Choroid plexus epithelial cell (primary cell): Measurements from ENCODE around the gene PPP3CB.

ENCODE experiments used
- DNase-seq: peaks from one replicate; pipeline ENCODE4 v3.0.0-alpha.2; 2010; ENCODE audit warnings: low read depth
- H3K4me3 ChIP-seq: 2 replicates; pipeline ENCODE4 v1.5.1; 2011; ENCODE audit warnings: low read depth, mild to moderate bottlenecking, control low read depth, low read length, moderate library complexity
- TF ChIP-seq, protein P1 (sequence below): conservative IDR thresholded peaks from 2 replicates; pipeline ENCODE4 v1.5.1; 2011; ENCODE audit warnings: low read depth, mild to moderate bottlenecking, control low read depth, inconsistent platforms, low read length, moderate library complexity

Gene PPP3CB

DNA sequence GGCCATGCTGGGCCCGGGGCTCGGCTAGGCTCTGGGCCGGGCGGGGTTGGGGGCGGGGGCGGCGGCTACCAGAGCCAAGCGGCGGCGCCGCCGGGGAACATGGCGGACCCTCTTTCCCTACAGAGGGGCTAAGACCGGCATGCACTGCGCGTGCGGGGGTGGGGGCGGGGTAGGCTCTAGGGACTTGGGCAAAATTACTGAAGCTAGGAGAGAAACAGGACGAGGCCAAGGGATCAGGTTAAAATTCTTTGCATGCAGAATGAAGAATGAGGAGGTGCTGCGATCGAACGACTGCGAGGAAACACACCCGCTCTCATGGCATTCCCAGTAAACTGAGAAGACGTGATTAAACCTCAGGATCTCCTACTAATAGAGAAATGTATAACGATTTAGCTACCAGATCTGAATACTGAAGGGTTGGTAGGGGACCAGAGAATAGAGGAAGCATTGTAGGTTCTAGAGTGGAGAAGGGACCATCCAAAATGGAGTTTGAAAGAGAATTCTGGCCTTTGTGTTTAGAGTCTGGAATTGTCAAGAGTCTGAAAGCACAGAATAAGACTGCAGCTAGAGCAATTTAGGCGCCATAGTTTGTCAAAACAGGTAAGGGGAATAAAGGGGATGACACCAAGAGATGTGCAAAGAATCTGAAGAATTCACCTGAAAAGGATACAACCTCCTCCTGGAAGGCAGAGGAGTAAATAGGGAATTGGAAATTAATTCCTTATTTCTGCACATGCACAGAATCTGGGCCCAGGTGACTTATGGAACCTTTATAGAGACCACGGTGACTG, at the start of gene PPP3CB:
PPP3CB (minus strand) TSS at position 141 of the 791 bp plus-strand sequence; CDS start at position 6, 135 bp downstream.
- DNase-seq: peak; percentile 98
- TF ChIP-seq, protein P1, sequence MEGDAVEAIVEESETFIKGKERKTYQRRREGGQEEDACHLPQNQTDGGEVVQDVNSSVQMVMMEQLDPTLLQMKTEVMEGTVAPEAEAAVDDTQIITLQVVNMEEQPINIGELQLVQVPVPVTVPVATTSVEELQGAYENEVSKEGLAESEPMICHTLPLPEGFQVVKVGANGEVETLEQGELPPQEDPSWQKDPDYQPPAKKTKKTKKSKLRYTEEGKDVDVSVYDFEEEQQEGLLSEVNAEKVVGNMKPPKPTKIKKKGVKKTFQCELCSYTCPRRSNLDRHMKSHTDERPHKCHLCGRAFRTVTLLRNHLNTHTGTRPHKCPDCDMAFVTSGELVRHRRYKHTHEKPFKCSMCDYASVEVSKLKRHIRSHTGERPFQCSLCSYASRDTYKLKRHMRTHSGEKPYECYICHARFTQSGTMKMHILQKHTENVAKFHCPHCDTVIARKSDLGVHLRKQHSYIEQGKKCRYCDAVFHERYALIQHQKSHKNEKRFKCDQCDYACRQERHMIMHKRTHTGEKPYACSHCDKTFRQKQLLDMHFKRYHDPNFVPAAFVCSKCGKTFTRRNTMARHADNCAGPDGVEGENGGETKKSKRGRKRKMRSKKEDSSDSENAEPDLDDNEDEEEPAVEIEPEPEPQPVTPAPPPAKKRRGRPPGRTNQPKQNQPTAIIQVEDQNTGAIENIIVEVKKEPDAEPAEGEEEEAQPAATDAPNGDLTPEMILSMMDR: no peak
- H3K4me3 ChIP-seq: peak within 1 kb of the TSS; percentile 91

- TF ChIP-seq, protein P1: no peak
Observed at GRCh38 chr10:73545357-73545756, 49.5 kb upstream of the PPP3CB start.

DNA sequence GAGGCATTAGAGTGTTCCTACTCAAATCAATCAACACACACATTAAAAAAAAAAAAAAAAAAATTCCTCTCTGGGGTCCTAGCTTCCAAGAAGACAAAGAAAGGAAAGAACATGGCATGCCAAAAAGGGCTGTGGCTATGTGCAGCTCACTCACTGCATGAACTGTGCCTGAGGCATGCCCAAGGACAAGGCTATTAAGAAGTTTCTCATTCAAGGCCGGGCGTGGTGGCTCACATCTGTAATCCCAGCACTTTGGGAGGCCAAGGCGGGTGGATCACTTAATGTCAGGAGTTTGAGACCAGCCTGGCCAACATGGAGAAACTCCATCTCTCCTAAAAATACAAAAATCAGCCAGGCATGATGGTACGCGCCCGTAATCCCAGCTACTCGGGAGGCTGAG, 41.9 kb upstream of the PPP3CB start:
- TF ChIP-seq, protein P1: no peak
- DNase-seq: no peak
- H3K4me3 ChIP-seq: no peak overlapping the region

More at GRCh38 chr10:73545357-73545756, 49.5 kb upstream of the PPP3CB start:
- H3K4me3 ChIP-seq: no peak overlapping the region
- no peak for DNase-seq

- H3K4me3 ChIP-seq: no peak overlapping the region
- DNase-seq: no peak
- TF ChIP-seq, protein P1: no peak
Observed at GRCh38 chr10:73537288-73537687, 41.5 kb upstream of the PPP3CB start.

DNA sequence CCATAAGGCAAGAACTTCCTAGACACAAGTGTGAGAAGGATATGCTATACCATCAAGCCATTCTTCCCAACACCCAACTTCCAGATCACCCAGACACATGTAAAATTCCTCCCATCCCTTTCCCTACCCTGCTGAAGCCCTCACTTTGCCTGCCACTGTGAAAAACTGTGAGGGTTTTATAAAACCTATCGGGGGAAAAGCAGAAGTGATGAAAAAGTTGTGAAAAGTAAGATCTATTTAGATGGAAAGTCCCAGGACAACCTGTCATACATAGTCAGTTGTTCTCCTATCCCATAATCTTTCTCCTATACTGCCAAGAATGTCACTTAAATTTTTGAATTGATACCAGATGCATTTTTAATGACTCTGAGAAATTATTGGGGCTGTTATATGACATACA, 39.0 kb upstream of the PPP3CB start:
- TF ChIP-seq, protein P1: no peak
- no peak for DNase-seq
- H3K4me3 ChIP-seq: no peak overlapping the region

GRCh38 chr10:73529089-73529832, 33.4 kb upstream of the PPP3CB start:
- peak; percentile 90 for DNase-seq
- TF ChIP-seq, protein P1: peak; percentile 80
- H3K4me3 ChIP-seq: no peak overlapping the region
